Measurements from ENCODE around the gene TMEM151B. TPM values are rescaled to one million over a fixed set of nuclear protein-coding genes. Genes with fewer than 3 reads are reported as not detected.
"Not testable (repeated sequence)": the region's sequence is repeated elsewhere in the genome, so short reads cannot be mapped to it uniquely, and the experiment has no call there.

TMEM151B gene
- total RNA-seq, 3 donors from 2014 or later, result 0.03 to 0.05 TPM; not detected in 1

- Mint-ChIP-seq H3K27me3 (ENCODE audit: low read depth) (no peaks in the 10 kb centered on the region), H3K9me3 (no peaks in the 10 kb centered on the region), H3K4me1 (ENCODE audit: low read depth) (no peaks in the 10 kb centered on the region), H3K4me3 (no peak overlapping the region), H3K36me3 (ENCODE audit: insufficient read depth) (peaks cover 38% of the 10 kb centered on the region)
- ATAC-seq (no peak), DNase-seq (no peak)
Observed at GRCh38 chr6:44303842-44304241, 33.6 kb downstream of the TMEM151B start.

- Mint-ChIP-seq H3K9me3 (no peaks in the 10 kb centered on the region), H3K4me3 (no peak overlapping the region), H3K27me3 (ENCODE audit: low read depth) (no peaks in the 10 kb centered on the region), H3K36me3 (ENCODE audit: insufficient read depth) (peaks cover 43% of the 10 kb centered on the region), H3K4me1 (ENCODE audit: low read depth) (no peaks in the 10 kb centered on the region)
- DNase-seq (peak; percentile 41), ATAC-seq (peak; percentile 70 to 77)
Observed at GRCh38 chr6:44304282-44305199, 34.3 kb downstream of the TMEM151B start.

DNA sequence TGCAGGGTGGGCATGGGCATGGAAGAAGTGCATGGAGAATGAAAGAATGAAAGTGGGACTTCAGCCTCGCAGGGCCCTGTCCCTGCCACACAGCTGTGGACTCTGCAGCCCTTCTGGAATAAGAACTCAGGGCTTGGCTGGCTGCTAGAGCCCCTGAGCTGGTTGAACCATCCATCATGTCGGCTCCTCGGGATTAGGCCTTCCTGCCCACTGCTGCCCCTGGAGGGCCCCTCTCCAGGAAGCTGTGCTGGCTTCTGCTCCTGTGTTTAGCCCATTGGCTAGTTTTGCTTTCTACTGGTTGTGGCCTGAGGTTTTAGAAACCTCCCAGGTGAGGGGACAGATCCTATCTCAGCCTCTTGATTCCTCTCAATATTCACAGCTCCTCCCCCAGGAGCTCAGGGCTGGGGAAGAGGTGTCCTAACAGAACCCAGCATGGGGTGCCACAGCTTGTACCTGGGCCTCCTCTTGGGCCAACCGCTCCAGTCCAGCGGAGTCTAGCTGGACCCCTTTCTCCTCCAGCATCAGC, 35.0 kb downstream of the TMEM151B start:
- Mint-ChIP-seq H3K4me3 (no peak overlapping the region), H3K9me3 (no peaks in the 10 kb centered on the region), H3K4me1 (ENCODE audit: low read depth) (peaks cover 2% of the 10 kb centered on the region), H3K36me3 (ENCODE audit: insufficient read depth) (peaks cover 48% of the 10 kb centered on the region), H3K27me3 (ENCODE audit: low read depth) (no peaks in the 10 kb centered on the region)
- DNase-seq (no peak), ATAC-seq (no peak)

GRCh38 chr6:44306710-44307109, 36.5 kb downstream of the TMEM151B start:
- peaks cover 4% of the 10 kb centered on the region for H3K4me1 Mint-ChIP-seq (ENCODE audit: low read depth)
- H3K4me3 Mint-ChIP-seq, result no peak overlapping the region
- H3K36me3 Mint-ChIP-seq (ENCODE audit: insufficient read depth), result peaks cover 49% of the 10 kb centered on the region
- DNase-seq, result no peak
- H3K27me3 Mint-ChIP-seq (ENCODE audit: low read depth), result no peaks in the 10 kb centered on the region
- ATAC-seq, result no peak
- H3K9me3 Mint-ChIP-seq, result no peaks in the 10 kb centered on the region

GRCh38 chr6:44307217-44307616, 37.0 kb downstream of the TMEM151B start:
- H3K36me3 Mint-ChIP-seq (ENCODE audit: insufficient read depth), result peaks cover 46% of the 10 kb centered on the region
- peaks cover 10% of the 10 kb centered on the region for H3K4me1 Mint-ChIP-seq (ENCODE audit: low read depth)
- no peak for ATAC-seq
- H3K4me3 Mint-ChIP-seq, result no peak overlapping the region
- no peaks in the 10 kb centered on the region for H3K9me3 Mint-ChIP-seq
- DNase-seq, result no peak
- no peaks in the 10 kb centered on the region for H3K27me3 Mint-ChIP-seq (ENCODE audit: low read depth)

DNA sequence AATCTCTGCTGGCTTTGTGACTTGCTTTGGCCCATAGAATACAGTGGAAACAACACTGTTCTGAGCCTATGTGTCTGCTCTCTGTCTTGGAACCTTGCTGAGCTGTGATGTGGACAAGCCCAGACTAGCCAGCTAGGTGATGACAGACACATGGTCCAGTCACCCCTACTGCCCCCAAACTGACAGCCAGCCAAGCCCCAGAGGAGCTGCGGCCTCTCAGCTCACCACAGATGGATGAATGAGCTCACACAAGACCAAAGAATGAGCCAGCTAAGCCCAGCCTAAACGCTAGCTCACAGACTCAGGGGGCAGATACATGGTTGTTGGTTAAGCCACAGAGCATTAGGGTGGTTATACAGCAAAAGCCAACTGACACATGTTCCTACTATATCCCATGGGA, 38.8 kb downstream of the TMEM151B start:
- H3K4me1 Mint-ChIP-seq (ENCODE audit: low read depth), result peaks cover 15% of the 10 kb centered on the region
- no peak for DNase-seq
- peaks cover 41% of the 10 kb centered on the region for H3K36me3 Mint-ChIP-seq (ENCODE audit: insufficient read depth)
- ATAC-seq, result no peak
- H3K4me3 Mint-ChIP-seq, result no peak overlapping the region
- H3K9me3 Mint-ChIP-seq, result no peaks in the 10 kb centered on the region
- H3K27me3 Mint-ChIP-seq (ENCODE audit: low read depth), result no peaks in the 10 kb centered on the region

DNA sequence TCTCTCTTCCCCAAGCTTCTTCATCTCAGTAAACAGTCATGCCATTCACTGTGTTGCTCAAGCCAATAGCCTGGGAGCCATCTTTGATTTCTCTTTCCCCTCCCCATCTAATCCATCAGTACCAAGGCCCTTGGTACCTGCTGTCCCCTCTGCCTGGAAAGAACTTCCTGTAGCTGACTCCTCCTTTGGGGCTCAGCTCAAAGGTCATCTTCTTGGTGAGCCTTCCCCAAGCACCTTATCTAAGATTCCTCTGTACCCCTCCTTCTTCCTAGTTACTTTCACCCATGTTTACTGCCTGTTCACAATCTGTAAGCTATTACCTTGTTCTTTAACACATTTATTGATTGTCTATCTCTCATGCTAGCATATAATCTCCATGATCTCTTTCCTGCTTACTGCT, 39.4 kb downstream of the TMEM151B start:
- H3K4me3 Mint-ChIP-seq, result no peak overlapping the region
- no peaks in the 10 kb centered on the region for H3K27me3 Mint-ChIP-seq (ENCODE audit: low read depth)
- H3K9me3 Mint-ChIP-seq, result no peaks in the 10 kb centered on the region
- no peak for ATAC-seq
- DNase-seq, result no peak
- H3K36me3 Mint-ChIP-seq (ENCODE audit: insufficient read depth), result peaks cover 41% of the 10 kb centered on the region
- H3K4me1 Mint-ChIP-seq (ENCODE audit: low read depth), result peaks cover 15% of the 10 kb centered on the region

DNA sequence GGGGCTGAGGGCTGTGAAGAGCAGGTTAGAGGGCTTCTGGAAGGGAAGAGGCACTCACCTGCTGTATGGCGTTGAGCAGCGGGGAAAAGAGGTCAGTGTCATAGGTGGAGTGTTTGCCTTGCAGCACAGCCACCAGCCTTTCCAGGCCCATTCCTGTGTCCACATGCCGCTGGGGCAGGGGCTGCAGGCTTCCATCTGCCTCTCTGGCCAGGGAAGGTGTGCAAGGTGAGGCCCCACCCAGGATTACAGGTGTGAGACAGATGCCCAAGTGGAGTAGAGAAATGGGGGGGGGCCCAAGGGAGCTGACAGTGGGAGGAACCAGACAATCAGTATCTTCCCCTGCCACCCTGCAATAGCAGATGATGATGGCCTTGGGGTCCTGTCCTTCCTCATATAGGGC, 40.0 kb downstream of the TMEM151B start:
- Mint-ChIP-seq H3K4me1 (ENCODE audit: low read depth) (peaks cover 15% of the 10 kb centered on the region), H3K36me3 (ENCODE audit: insufficient read depth) (peaks cover 41% of the 10 kb centered on the region), H3K9me3 (no peaks in the 10 kb centered on the region), H3K27me3 (ENCODE audit: low read depth) (no peaks in the 10 kb centered on the region), H3K4me3 (peak overlapping the region; percentile 42)
- ATAC-seq (no peak), DNase-seq (no peak)

GRCh38 chr6:44311304-44311703, 41.1 kb downstream of the TMEM151B start:
- H3K4me1 Mint-ChIP-seq (ENCODE audit: low read depth), result peaks cover 15% of the 10 kb centered on the region
- ATAC-seq, result no peak
- H3K4me3 Mint-ChIP-seq, result peak overlapping the region; percentile 99
- no peaks in the 10 kb centered on the region for H3K9me3 Mint-ChIP-seq
- H3K27me3 Mint-ChIP-seq (ENCODE audit: low read depth), result no peaks in the 10 kb centered on the region
- DNase-seq, result no peak
- peaks cover 34% of the 10 kb centered on the region for H3K36me3 Mint-ChIP-seq (ENCODE audit: insufficient read depth)

DNA sequence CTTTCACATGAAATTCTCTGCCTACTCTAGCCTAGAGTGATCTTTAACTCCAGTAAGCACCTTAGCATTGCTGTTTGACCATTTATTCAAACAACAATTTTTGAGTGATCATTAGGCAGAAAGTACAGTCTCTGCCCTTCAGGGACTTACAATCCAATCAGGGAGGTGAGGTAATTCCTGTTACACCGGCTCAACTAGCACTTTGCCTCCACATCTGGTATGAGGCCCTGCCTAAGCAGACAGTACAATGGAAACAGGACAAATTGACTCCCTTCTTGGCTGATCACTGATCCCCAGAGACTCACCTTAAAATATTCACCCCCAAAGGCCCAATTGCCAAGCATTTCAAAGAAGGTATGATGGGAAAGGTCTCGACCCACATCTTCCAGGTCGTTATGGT, 41.5 kb downstream of the TMEM151B start:
- H3K4me1 Mint-ChIP-seq (ENCODE audit: low read depth), result peaks cover 15% of the 10 kb centered on the region
- H3K9me3 Mint-ChIP-seq, result no peaks in the 10 kb centered on the region
- peak overlapping the region; percentile 99 for H3K4me3 Mint-ChIP-seq
- no peak for ATAC-seq
- no peak for DNase-seq
- no peaks in the 10 kb centered on the region for H3K27me3 Mint-ChIP-seq (ENCODE audit: low read depth)
- H3K36me3 Mint-ChIP-seq (ENCODE audit: insufficient read depth), result peaks cover 34% of the 10 kb centered on the region

- DNase-seq (peak; percentile 93), ATAC-seq (peak; percentile 93 to 99)
- Mint-ChIP-seq H3K36me3 (ENCODE audit: insufficient read depth) (peaks cover 27% of the 10 kb centered on the region), H3K9me3 (no peaks in the 10 kb centered on the region), H3K4me3 (peak within 1 kb of the TSS; percentile 99), H3K4me1 (ENCODE audit: low read depth) (peaks cover 15% of the 10 kb centered on the region), H3K27me3 (ENCODE audit: low read depth) (peaks cover 7% of the 10 kb centered on the region)
Observed at GRCh38 chr6:44312901-44313788, 42.9 kb downstream of the TMEM151B start, which contains the start of gene AARS2. Gene AARS2, minus strand, starts transcription at chr6:44313347. Its CDS starts 24 bp downstream, at chr6:44313323.

- H3K27me3 Mint-ChIP-seq (ENCODE audit: low read depth), result peaks cover 22% of the 10 kb centered on the region
- not testable (repeated sequence) for H3K4me3 Mint-ChIP-seq, H3K9me3 Mint-ChIP-seq, ATAC-seq, DNase-seq
- peaks cover 15% of the 10 kb centered on the region for H3K4me1 Mint-ChIP-seq (ENCODE audit: low read depth)
- H3K36me3 Mint-ChIP-seq (ENCODE audit: insufficient read depth), result peaks cover 19% of the 10 kb centered on the region
Observed at GRCh38 chr6:44314657-44315056, 44.4 kb downstream of the TMEM151B start.

- DNase-seq (no peak), ATAC-seq (no peak)
- Mint-ChIP-seq H3K9me3 (no peaks in the 10 kb centered on the region), H3K4me3 (no peak overlapping the region), H3K36me3 (ENCODE audit: insufficient read depth) (peaks cover 12% of the 10 kb centered on the region), H3K27me3 (ENCODE audit: low read depth) (peaks cover 30% of the 10 kb centered on the region), H3K4me1 (ENCODE audit: low read depth) (peaks cover 14% of the 10 kb centered on the region)
Observed at GRCh38 chr6:44315516-44315915, 45.3 kb downstream of the TMEM151B start.

DNA sequence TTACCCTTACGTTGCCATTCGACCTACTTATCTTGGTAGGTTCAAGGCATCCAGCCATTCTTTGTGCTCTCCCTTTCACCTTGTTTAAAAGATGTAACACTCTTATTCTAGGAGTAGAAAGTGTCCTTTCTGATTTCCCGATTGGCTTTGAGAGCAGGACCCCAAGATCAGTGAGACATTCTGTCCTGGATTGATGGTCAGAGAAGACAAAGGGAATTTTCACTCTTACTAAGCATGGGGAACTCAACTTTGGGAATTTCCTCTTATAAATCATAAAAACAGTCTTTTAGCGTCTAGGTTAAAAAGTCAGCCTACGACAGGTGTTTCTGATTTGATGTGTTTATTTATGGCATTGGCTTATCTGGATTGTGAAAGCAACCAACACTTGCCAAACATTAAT, 45.7 kb downstream of the TMEM151B start:
- peaks cover 14% of the 10 kb centered on the region for H3K4me1 Mint-ChIP-seq (ENCODE audit: low read depth)
- H3K9me3 Mint-ChIP-seq, result no peaks in the 10 kb centered on the region
- H3K27me3 Mint-ChIP-seq (ENCODE audit: low read depth), result peaks cover 33% of the 10 kb centered on the region
- DNase-seq (no peak), ATAC-seq (no peak)
- peaks cover 8% of the 10 kb centered on the region for H3K36me3 Mint-ChIP-seq (ENCODE audit: insufficient read depth)
- H3K4me3 Mint-ChIP-seq, result no peak overlapping the region

Measured in activated T-cell treated with anti-CD3 and anti-CD28 coated beads, Interleukin-2, amount 50 U/mL, for 4 hours (primary cell).